ENCODE data around the gene PNMT.

GRCh38 chr17:39697961-39698360 is 29.7 kb downstream of the PNMT start:
- TF ChIP-seq CTCF (conservative IDR thresholded peaks at IDR 0.05; ENCODE audit: low read depth, low read length) = no peak
- no peak for TF ChIP-seq SMC3 (IDR thresholded peaks at IDR 0.05; ENCODE audit: low read depth, low read length)
- no peak for TF ChIP-seq USF2 (IDR thresholded peaks at IDR 0.05; ENCODE audit: low read depth, low read length)
- TF ChIP-seq POLR2A (IDR thresholded peaks at IDR 0.05; ENCODE audit: low read depth, low read length) = no peak
- TF ChIP-seq MAZ (IDR thresholded peaks at IDR 0.05; ENCODE audit: borderline replicate concordance, low read depth, low read length) = no peak
- TF ChIP-seq RFX5 (IDR thresholded peaks at IDR 0.05; ENCODE audit: low read depth, low read length) = no peak
- no peak for TF ChIP-seq BHLHE40 (IDR thresholded peaks at IDR 0.05; ENCODE audit: low read depth, low read length)
- TF ChIP-seq ELK1 (IDR thresholded peaks at IDR 0.05; ENCODE audit: borderline replicate concordance, low read depth, low read length) = no peak

All from IMR-90 (cell line).